Measurements from ENCODE around the gene RAI2.

DNA sequence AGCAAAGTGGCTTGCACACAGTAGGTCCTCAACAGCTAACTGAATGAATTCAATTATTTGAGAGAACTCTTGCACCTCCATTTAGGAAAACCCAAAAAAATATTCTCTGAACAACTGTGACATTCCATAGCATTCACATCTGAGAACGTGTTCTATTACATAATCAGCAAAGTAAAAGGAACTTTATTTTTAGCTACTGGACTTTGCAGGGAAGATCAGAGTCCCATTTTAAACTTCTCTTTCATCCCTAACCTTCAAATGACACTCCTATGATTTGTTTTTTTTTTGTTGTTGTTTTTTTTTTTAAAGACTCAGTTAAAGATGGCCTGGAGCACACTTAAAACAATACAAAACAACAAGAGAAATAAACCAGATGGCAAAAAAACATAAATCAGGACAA lies 30.9 kb downstream of the RAI2 start:
- no peak for TF ChIP-seq CTCF (IDR thresholded peaks at IDR 0.05; ENCODE audit: poor library complexity)
- no peak for TF ChIP-seq EZH2 (IDR thresholded peaks at IDR 0.05; ENCODE audit: borderline replicate concordance)

Measured in hepatocyte (in vitro differentiated cells).